Bronchial epithelial cell (primary cell): Measurements from ENCODE around the gene RBM8A. TPM values are rescaled to one million over a fixed set of nuclear protein-coding genes. Genes with fewer than 3 reads are reported as not detected.

ENCODE experiments used
- DNase-seq: peaks from one replicate; pipeline ENCODE4 v3.0.0-alpha.2; 2010; ENCODE audit warnings: low read depth
- FAIRE-seq: peaks from 2 replicates; lab custom pipeline; 2011; peaks lifted over from hg19 to GRCh38; lab: Jason Lieb, UNC
- H3K27me3 ChIP-seq: 2 replicates; pipeline ENCODE4 v1.5.1; 2011; ENCODE audit warnings: low read length; ENCODE audit not compliant: control insufficient read depth, insufficient read depth
- H3K36me3 ChIP-seq: 2 replicates; pipeline ENCODE4 v1.5.1; 2011; ENCODE audit warnings: low read length; ENCODE audit not compliant: control insufficient read depth, insufficient read depth
- H3K4me3 ChIP-seq: 2 replicates; pipeline ENCODE4 v1.5.1; 2011; ENCODE audit warnings: mild to moderate bottlenecking, low read depth, low read length, control low read depth
- CTCF ChIP-seq: IDR thresholded peaks from 2 replicates; pipeline ENCODE4 v1.5.1; 2011; ENCODE audit warnings: mild to moderate bottlenecking, moderate library complexity, low read length, control low read depth, inconsistent platforms; ENCODE audit not compliant: insufficient read depth, severe bottlenecking
- total RNA-seq: library from RNA; depleted of rRNA; stranded (reverse); fragments of >200 nt; gene quantifications from 2 replicates; pipeline ENCODE4 v1.2.1, GENCODE V29; 2014

RBM8A gene
- total RNA-seq, 1 donor from 2014 or later, result 221 TPM

GRCh38 chr1:145961425-145962156 is 34.3 kb upstream of the RBM8A start:
- Histone ChIP-seq H3K27me3 (no peaks in the 10 kb centered on the region), H3K36me3 (no peaks in the 10 kb centered on the region), H3K4me3 (peak overlapping the region; percentile 48)
- DNase-seq, result no peak
- TF ChIP-seq CTCF, result no peak
- no peak for FAIRE-seq

GRCh38 chr1:145961109-145961424 is 33.8 kb upstream of the RBM8A start:
- no peaks in the 10 kb centered on the region for H3K27me3 ChIP-seq
- H3K36me3 ChIP-seq, result no peaks in the 10 kb centered on the region
- TF ChIP-seq CTCF, result no peak
- DNase-seq, result no peak
- peak overlapping the region; percentile 48 for H3K4me3 ChIP-seq
- FAIRE-seq, result no peak

GRCh38 chr1:145960468-145961108 is 33.3 kb upstream of the RBM8A start:
- no peaks in the 10 kb centered on the region for H3K27me3 ChIP-seq
- peak; percentile 21 for TF ChIP-seq CTCF
- H3K36me3 ChIP-seq, result no peaks in the 10 kb centered on the region
- no peak for DNase-seq
- peak overlapping the region; percentile 48 for H3K4me3 ChIP-seq
- no peak for FAIRE-seq

- FAIRE-seq (no peak), DNase-seq (no peak)
- Histone ChIP-seq H3K27me3 (no peaks in the 10 kb centered on the region), H3K36me3 (no peaks in the 10 kb centered on the region), H3K4me3 (peak overlapping the region; percentile 48)
- TF ChIP-seq CTCF, result no peak
These were observed 32.7 kb upstream of the RBM8A start for GRCh38 chr1:145959957-145960467.

GRCh38 chr1:145959333-145959732 is 32.0 kb upstream of the RBM8A start:
- FAIRE-seq, result no peak
- TF ChIP-seq CTCF, result no peak

More at GRCh38 chr1:145959333-145959732, 32.0 kb upstream of the RBM8A start:
- Histone ChIP-seq H3K36me3 (no peaks in the 10 kb centered on the region), H3K27me3 (no peaks in the 10 kb centered on the region), H3K4me3 (no peak overlapping the region)
- DNase-seq, result no peak
